ENCODE results near the gene CCL4. TPM values are rescaled to one million over a fixed set of nuclear protein-coding genes. Genes with fewer than 3 reads are reported as not detected.

The CCL4 gene
- total and polyA plus RNA-seq, 2 donors (not counting 1 experiment from before 2014, with no cell fraction given), result not detected

- Histone ChIP-seq H3K27me3 (ENCODE audit: control insufficient read depth, insufficient read depth, low read length) (no peaks in the 10 kb centered on the region), H3K9ac (ENCODE audit: insufficient read depth, low read length) (no peak overlapping the region), H3K4me2 (ENCODE audit: extremely low read depth, insufficient read depth, low read length) (no peak overlapping the region), H3K36me3 (ENCODE audit: control insufficient read depth, insufficient read depth, low read length) (no peaks in the 10 kb centered on the region), H4K20me1 (ENCODE audit: control insufficient read depth, extremely low read depth, insufficient read depth, low read length) (no peaks in the 10 kb centered on the region), H3K9me3 (ENCODE audit: control insufficient read depth, insufficient read depth, low read depth, low read length) (no peaks in the 10 kb centered on the region), H2AFZ (ENCODE audit: low read length) (no peak overlapping the region), H3K4me3 (replicated peaks in 1 of 4; ENCODE audit: control extremely low read depth in 1 of 4, insufficient read depth in 1 of 4, low read depth in 3 of 4, low read length in 4 of 4) (no peak overlapping the region), H3K4me1 (ENCODE audit: control insufficient read depth, extremely low read depth, insufficient read depth, low read length) (no peaks in the 10 kb centered on the region), H3K79me2 (ENCODE audit: control insufficient read depth, insufficient read depth, low read length) (no peaks in the 10 kb centered on the region), H3K27ac (ENCODE audit: insufficient read depth, low read length) (no peak overlapping the region)
- no peak for TF ChIP-seq EZH2 (IDR thresholded peaks at IDR 0.05; ENCODE audit: low read length, missing control alignments)
- no peak for TF ChIP-seq CTCF (conservative IDR thresholded peaks at IDR 0.05 in 1 of 2, IDR thresholded peaks at IDR 0.05 in 1 of 2; ENCODE audit: low read depth in 1 of 2, low read length in 2 of 2)
- no peak for DNase-seq (ENCODE audit: low read depth in 2 of 2)
Observed at GRCh38 chr17:36136036-36136435, 32.4 kb downstream of the CCL4 start.

- Histone ChIP-seq H3K9me3 (ENCODE audit: control insufficient read depth, insufficient read depth, low read depth, low read length) (no peaks in the 10 kb centered on the region), H3K36me3 (ENCODE audit: control insufficient read depth, insufficient read depth, low read length) (no peaks in the 10 kb centered on the region), H3K79me2 (ENCODE audit: control insufficient read depth, insufficient read depth, low read length) (no peaks in the 10 kb centered on the region), H3K27me3 (ENCODE audit: control insufficient read depth, insufficient read depth, low read length) (peaks cover 2% of the 10 kb centered on the region), H3K4me2 (ENCODE audit: extremely low read depth, insufficient read depth, low read length) (no peak overlapping the region), H4K20me1 (ENCODE audit: control insufficient read depth, extremely low read depth, insufficient read depth, low read length) (no peaks in the 10 kb centered on the region), H3K4me1 (ENCODE audit: control insufficient read depth, extremely low read depth, insufficient read depth, low read length) (no peaks in the 10 kb centered on the region), H3K4me3 (replicated peaks in 1 of 4; ENCODE audit: control extremely low read depth in 1 of 4, insufficient read depth in 1 of 4, low read depth in 3 of 4, low read length in 4 of 4) (no peak overlapping the region), H2AFZ (ENCODE audit: low read length) (no peak overlapping the region), H3K9ac (ENCODE audit: insufficient read depth, low read length) (no peak overlapping the region), H3K27ac (ENCODE audit: insufficient read depth, low read length) (no peak overlapping the region)
- no peak for TF ChIP-seq CTCF (conservative IDR thresholded peaks at IDR 0.05 in 1 of 2, IDR thresholded peaks at IDR 0.05 in 1 of 2; ENCODE audit: low read depth in 1 of 2, low read length in 2 of 2)
- no peak for TF ChIP-seq EZH2 (IDR thresholded peaks at IDR 0.05; ENCODE audit: low read length, missing control alignments)
- no peak for DNase-seq (ENCODE audit: low read depth in 2 of 2)
Observed at GRCh38 chr17:36136439-36136838, 32.8 kb downstream of the CCL4 start.

GRCh38 chr17:36142235-36142634, 38.6 kb downstream of the CCL4 start:
- Histone ChIP-seq H3K27me3 (ENCODE audit: control insufficient read depth, insufficient read depth, low read length) (peaks cover 6% of the 10 kb centered on the region), H3K79me2 (ENCODE audit: control insufficient read depth, insufficient read depth, low read length) (no peaks in the 10 kb centered on the region), H2AFZ (ENCODE audit: low read length) (no peak overlapping the region), H3K9ac (ENCODE audit: insufficient read depth, low read length) (no peak overlapping the region), H4K20me1 (ENCODE audit: control insufficient read depth, extremely low read depth, insufficient read depth, low read length) (no peaks in the 10 kb centered on the region), H3K9me3 (ENCODE audit: control insufficient read depth, insufficient read depth, low read depth, low read length) (no peaks in the 10 kb centered on the region), H3K4me1 (ENCODE audit: control insufficient read depth, extremely low read depth, insufficient read depth, low read length) (no peaks in the 10 kb centered on the region), H3K27ac (ENCODE audit: insufficient read depth, low read length) (no peak overlapping the region), H3K4me3 (replicated peaks in 1 of 4; ENCODE audit: control extremely low read depth in 1 of 4, insufficient read depth in 1 of 4, low read depth in 3 of 4, low read length in 4 of 4) (no peak overlapping the region), H3K4me2 (ENCODE audit: extremely low read depth, insufficient read depth, low read length) (no peak overlapping the region), H3K36me3 (ENCODE audit: control insufficient read depth, insufficient read depth, low read length) (no peaks in the 10 kb centered on the region)
- DNase-seq (ENCODE audit: low read depth in 2 of 2), result no peak
- no peak for TF ChIP-seq EZH2 (IDR thresholded peaks at IDR 0.05; ENCODE audit: low read length, missing control alignments)
- TF ChIP-seq CTCF (conservative IDR thresholded peaks at IDR 0.05 in 1 of 2, IDR thresholded peaks at IDR 0.05 in 1 of 2; ENCODE audit: low read depth in 1 of 2, low read length in 2 of 2), result no peak

Measured in fibroblast of lung (primary cell).